Caco-2 (cell line): ENCODE data around the gene ATP2B3. TPM values are rescaled to one million over a fixed set of nuclear protein-coding genes. Genes with fewer than 3 reads are reported as not detected.

Source experiments
- BruUV-seq: library from RNA; stranded (reverse); fragments of 400-500 nt; replicated peaks from 2 replicates; lab custom pipeline; 2021; lab: Mats Ljungman, UMichigan
- CTCF ChIA-PET: fragments of 300-600 bp; sonication (Branson Sonifier 250); formaldehyde crosslinking; loops from one replicate; lab custom pipeline; 2022; ENCODE audit warnings: antibody characterized with exemption; lab: Charles Lee
- POLR2A ChIA-PET: fragments of 300-600 bp; sonication (Branson Sonifier 250); formaldehyde crosslinking; loops from one replicate; lab custom pipeline; 2022; ENCODE audit warnings: antibody characterized with exemption; lab: Charles Lee
- DNase-seq, 2 experiments: peaks; one replicate each; pipeline versions ENCODE4 v3.0.0 to v3.0.0-alpha.2; 2020 to 2022
- H3K27me3 ChIP-seq: replicated peaks from 2 replicates; pipeline ENCODE4 v1.6.0; 2011; ENCODE audit warnings: low read length; ENCODE audit not compliant: control insufficient read depth, insufficient read depth
- H3K36me3 ChIP-seq: 2 replicates; pipeline ENCODE4 v1.5.1; 2011; ENCODE audit warnings: low read length; ENCODE audit not compliant: control insufficient read depth, insufficient read depth
- H3K4me1 ChIP-seq: fragments of 250-450 bp; sonication (Bioruptor Pico); 2 replicates; pipeline ENCODE4 v1.5.1; 2020; ENCODE audit warnings: mild to moderate bottlenecking
- H3K4me3 ChIP-seq: 2 replicates; pipeline ENCODE4 v1.5.1; 2011; ENCODE audit warnings: low read depth, mild to moderate bottlenecking, control low read depth, low read length
- H3K9me3 ChIP-seq: fragments of 250-450 bp; sonication (Bioruptor Pico); 2 replicates; pipeline ENCODE4 v1.5.1; 2020; ENCODE audit warnings: mild to moderate bottlenecking, moderate library complexity
- H3K27ac Mint-ChIP-seq: one replicate; pipeline ENCODE4 v1.8.0; 2022; ENCODE audit warnings: mixed read lengths; ENCODE audit not compliant: unreplicated experiment
- H3K27me3 Mint-ChIP-seq: one replicate; pipeline ENCODE4 v1.8.0; 2022; ENCODE audit warnings: mixed read lengths; ENCODE audit not compliant: insufficient read depth, unreplicated experiment
- H3K36me3 Mint-ChIP-seq: one replicate; pipeline ENCODE4 v1.8.0; 2022; ENCODE audit warnings: mild to moderate bottlenecking, mixed read lengths; ENCODE audit not compliant: insufficient read depth, unreplicated experiment
- H3K4me1 Mint-ChIP-seq: one replicate; pipeline ENCODE4 v1.8.0; 2022; ENCODE audit warnings: low read depth, mixed read lengths; ENCODE audit not compliant: unreplicated experiment
- H3K4me3 Mint-ChIP-seq: one replicate; pipeline ENCODE4 v1.8.0; 2022; ENCODE audit warnings: mild to moderate bottlenecking, moderate library complexity, mixed read lengths; ENCODE audit not compliant: unreplicated experiment
- H3K9me3 Mint-ChIP-seq: one replicate; pipeline ENCODE4 v1.8.0; 2022; ENCODE audit warnings: mixed read lengths; ENCODE audit not compliant: unreplicated experiment
- CTCF ChIP-seq, 2 experiments: fragments of 200-600 bp in 1 of 2; IDR thresholded peaks; 1 replicate in 1 of 2; 2 replicates in 1 of 2; pipeline versions ENCODE4 v1.5.1 to v1.8.0; 2011 to 2022; ENCODE audit warnings: antibody characterized with exemption in 1 of 2, control low read depth in 1 of 2, inconsistent platforms in 1 of 2, low read depth in 1 of 2, low read length in 1 of 2, mild to moderate bottlenecking in 1 of 2, moderate library complexity in 1 of 2; ENCODE audit not compliant: insufficient read depth in 1 of 2, severe bottlenecking in 1 of 2, unreplicated experiment in 1 of 2
- intact Hi-C: fragments of 100-400 bp; cut with micrococcal nuclease; formaldehyde crosslinking; loops from one replicate; pipeline ENCODE4 v1.10.0; 2022; ENCODE audit not compliant: unreplicated experiment
- total RNA-seq: library from RNA; stranded (reverse); gene quantifications from 2 replicates; pipeline ENCODE4 v1.2.3, GENCODE V29; 2022

The ATP2B3 gene
- total RNA-seq, 1 experiment from 2014 or later: not detected

DNA sequence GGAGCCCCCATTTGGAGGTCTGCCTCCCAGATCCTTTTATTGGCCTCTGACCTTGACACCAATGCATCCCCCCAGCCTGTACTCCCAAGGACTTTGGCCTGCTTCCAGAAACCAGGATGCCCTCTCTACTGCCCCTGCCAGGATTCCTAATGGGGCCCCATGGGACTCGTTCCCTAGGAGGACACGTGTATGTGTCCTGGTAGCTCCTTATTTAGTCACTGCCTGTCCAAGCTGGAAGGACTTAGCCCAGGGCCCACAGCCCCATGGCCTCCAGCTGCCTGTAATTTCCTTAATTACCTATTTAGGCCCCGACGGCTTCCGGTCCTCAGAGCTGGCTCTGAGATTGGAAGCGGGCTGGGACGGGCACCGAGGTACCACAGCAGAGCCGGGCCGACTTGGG is 9.4 kb downstream of the ATP2B3 start:
- no peaks in the 10 kb centered on the region for H3K36me3 Mint-ChIP-seq
- Histone ChIP-seq H3K9me3 (no peaks in the 10 kb centered on the region), H3K4me3 (no peak overlapping the region), H3K4me1 (no peaks in the 10 kb centered on the region), H3K27me3 (no peaks in the 10 kb centered on the region), H3K36me3 (no peaks in the 10 kb centered on the region)
- H3K4me3 Mint-ChIP-seq: no peak overlapping the region
- H3K27ac Mint-ChIP-seq: no peak overlapping the region
- H3K27me3 Mint-ChIP-seq: no peaks in the 10 kb centered on the region
- POLR2A ChIA-PET: no interaction called here
- H3K9me3 Mint-ChIP-seq: no peaks in the 10 kb centered on the region
- intact Hi-C loops: no loop called here
- no peaks in the 10 kb centered on the region for H3K4me1 Mint-ChIP-seq
- no peak for DNase-seq
- BruUV-seq: no TSS peak
- CTCF ChIA-PET: no interaction called here
- no peak for TF ChIP-seq CTCF (IDR thresholded peaks at IDR 0.05; ENCODE audit: insufficient read depth in 1 of 2, low read depth in 1 of 2, low read length in 1 of 2, severe bottlenecking in 1 of 2, unreplicated experiment in 1 of 2)

DNA sequence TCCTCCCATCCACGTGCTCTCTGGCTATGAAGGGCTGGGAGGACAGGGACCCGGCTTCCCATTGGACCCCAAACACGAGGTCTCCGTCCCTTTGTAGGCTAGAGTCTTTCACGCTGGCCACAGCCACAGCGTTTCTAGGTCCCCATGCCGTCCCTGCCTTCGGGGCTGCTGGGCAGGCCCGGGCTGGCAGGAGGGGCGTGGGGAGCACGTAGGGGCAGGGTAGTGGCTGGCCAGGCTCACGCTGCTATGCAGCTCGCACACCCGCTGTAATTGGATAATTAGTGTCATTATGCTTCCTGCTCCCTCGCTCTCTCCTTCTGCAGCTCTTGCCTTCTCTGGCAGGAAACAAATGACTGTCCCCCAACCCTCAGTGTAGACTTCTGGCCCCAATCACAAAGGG is 9.8 kb downstream of the ATP2B3 start:
- intact Hi-C loops: no loop called here

GRCh38 chrX:153530411-153531129 is 13.1 kb downstream of the ATP2B3 start:
- Histone ChIP-seq H3K4me3 (no peak overlapping the region), H3K27me3 (no peaks in the 10 kb centered on the region), H3K9me3 (no peaks in the 10 kb centered on the region), H3K36me3 (no peaks in the 10 kb centered on the region), H3K4me1 (no peaks in the 10 kb centered on the region)
- DNase-seq: no peak
- no peaks in the 10 kb centered on the region for H3K36me3 Mint-ChIP-seq
- H3K27ac Mint-ChIP-seq: no peak overlapping the region
- no peaks in the 10 kb centered on the region for H3K4me1 Mint-ChIP-seq
- BruUV-seq: no TSS peak
- H3K27me3 Mint-ChIP-seq: no peaks in the 10 kb centered on the region
- ChIA-PET CTCF (no interaction called here), POLR2A (no interaction called here)
- intact Hi-C loops: no loop called here
- no peak overlapping the region for H3K4me3 Mint-ChIP-seq
- no peaks in the 10 kb centered on the region for H3K9me3 Mint-ChIP-seq
- no peak for TF ChIP-seq CTCF (IDR thresholded peaks at IDR 0.05; ENCODE audit: insufficient read depth in 1 of 2, low read depth in 1 of 2, low read length in 1 of 2, severe bottlenecking in 1 of 2, unreplicated experiment in 1 of 2)

More for the DNA sequence above, 9.8 kb downstream of the ATP2B3 start:
- Mint-ChIP-seq H3K4me3 (no peak overlapping the region), H3K36me3 (no peaks in the 10 kb centered on the region), H3K27ac (no peak overlapping the region), H3K9me3 (no peaks in the 10 kb centered on the region), H3K4me1 (no peaks in the 10 kb centered on the region), H3K27me3 (no peaks in the 10 kb centered on the region)
- no peaks in the 10 kb centered on the region for H3K27me3 ChIP-seq
- H3K4me3 ChIP-seq: no peak overlapping the region
- no peaks in the 10 kb centered on the region for H3K36me3 ChIP-seq
- DNase-seq: no peak
- POLR2A ChIA-PET: no interaction called here
- no TSS peak for BruUV-seq
- TF ChIP-seq CTCF (IDR thresholded peaks at IDR 0.05; ENCODE audit: insufficient read depth in 1 of 2, low read depth in 1 of 2, low read length in 1 of 2, severe bottlenecking in 1 of 2, unreplicated experiment in 1 of 2): no peak
- no peaks in the 10 kb centered on the region for H3K4me1 ChIP-seq
- no peaks in the 10 kb centered on the region for H3K9me3 ChIP-seq
- CTCF ChIA-PET: no interaction called here
